Daoy (cell line): ENCODE results near the gene KCNC2. TPM values are rescaled to one million over a fixed set of nuclear protein-coding genes. Genes with fewer than 3 reads are reported as not detected.
A peak's percentile ranks its signal among the peaks of the same experiment; 100 is the strongest.

ENCODE experiments used
- DNase-seq: peaks from one replicate; pipeline ENCODE4 v3.0.0-alpha.2; 2015; ENCODE audit warnings: low read depth
- total RNA-seq: library from RNA; depleted of rRNA; stranded (reverse); fragments of >200 nt; shearing (Covaris generic); gene quantifications from 2 replicates; pipeline ENCODE4 v1.2.3, GENCODE V29; 2014; rRNA removed

KCNC2 gene
- total RNA-seq, 1 experiment from 2014 or later = not detected

DNA sequence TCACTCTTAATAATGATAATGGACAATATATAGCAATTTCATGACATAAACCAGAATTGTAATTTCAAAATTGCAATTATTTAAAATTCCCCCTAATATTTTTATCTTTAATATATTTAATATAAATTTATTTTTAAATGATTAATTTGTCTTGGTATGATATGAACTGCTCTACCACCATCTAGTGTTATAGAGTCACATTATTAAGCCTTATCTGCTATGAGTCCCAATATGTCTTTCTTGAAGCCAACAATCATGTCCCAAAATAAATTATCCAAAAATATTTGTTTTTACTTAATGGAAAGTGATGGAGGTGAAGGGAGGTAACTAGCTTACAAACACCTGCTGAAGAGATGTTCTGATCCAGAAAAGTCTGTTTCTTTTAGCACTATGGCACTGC is 151.4 kb downstream of the KCNC2 start:
- no peak for DNase-seq

DNA sequence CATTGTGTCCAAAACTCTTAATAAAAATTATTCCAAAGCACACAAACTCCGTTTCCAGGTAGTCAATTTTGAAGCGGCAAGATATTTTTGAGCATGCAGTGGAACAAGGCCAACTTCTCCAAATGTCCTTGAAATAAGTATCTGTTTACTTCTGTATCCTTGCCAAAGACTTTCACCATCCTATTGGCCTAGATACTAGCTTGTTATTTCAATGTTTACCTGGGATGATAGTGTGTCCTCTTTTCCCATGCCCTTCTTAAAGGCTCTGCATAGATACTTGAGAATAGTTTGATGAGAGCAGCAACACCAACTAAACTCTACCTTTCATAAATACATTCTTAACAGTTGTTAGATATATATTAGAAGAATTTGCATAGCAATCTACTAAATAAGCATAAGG is 160.9 kb downstream of the KCNC2 start:
- no peak for DNase-seq

GRCh38 chr12:75047885-75048525 is 161.6 kb downstream of the KCNC2 start:
- no peak for DNase-seq

- DNase-seq = no peak
Observed at GRCh38 chr12:75042125-75042524, 167.5 kb downstream of the KCNC2 start.

GRCh38 chr12:75041472-75041871 is 168.2 kb downstream of the KCNC2 start:
- no peak for DNase-seq

GRCh38 chr12:75020068-75020557 is 189.5 kb downstream of the KCNC2 start:
- DNase-seq = no peak

- DNase-seq = peak; percentile 47
Observed at GRCh38 chr12:75011120-75011519, 198.5 kb downstream of the KCNC2 start.

- DNase-seq = no peak
Observed at GRCh38 chr12:75007133-75007532, 202.5 kb downstream of the KCNC2 start.

- no peak for DNase-seq
Observed at GRCh38 chr12:75000120-75000519, 209.5 kb downstream of the KCNC2 start.

- DNase-seq = no peak
Observed at GRCh38 chr12:74999474-74999873, 210.2 kb downstream of the KCNC2 start.

Other genes starting within 250 kb of the KCNC2 start
- 1.3 and 3.5 TPM in 2 replicates for gene CAPS2, start 120.5 kb upstream of the KCNC2 start, total RNA-seq
- not detected in 2 replicates for gene GLIPR1L1, start 124.8 kb upstream of the KCNC2 start, total RNA-seq
- gene GLIPR1L2, start 181.2 kb upstream of the KCNC2 start, total RNA-seq = 1.8 TPM in 1 of 2 replicates, not detected in the other